ENCODE measurements around the gene SP100. TPM values are rescaled to one million over a fixed set of nuclear protein-coding genes. Genes with fewer than 3 reads are reported as not detected.
A peak's percentile ranks its signal among the peaks of the same experiment; 100 is the strongest.
"Not testable (repeated sequence)": the region's sequence is repeated elsewhere in the genome, so short reads cannot be mapped to it uniquely, and the experiment has no call there.

Gene SP100
- total RNA-seq, 4 donors from 2014 or later: 75.5 to 223 (median 118) TPM

- DNase-seq (ENCODE audit: low spot score): no peak
- TF ChIP-seq, protein P1, sequence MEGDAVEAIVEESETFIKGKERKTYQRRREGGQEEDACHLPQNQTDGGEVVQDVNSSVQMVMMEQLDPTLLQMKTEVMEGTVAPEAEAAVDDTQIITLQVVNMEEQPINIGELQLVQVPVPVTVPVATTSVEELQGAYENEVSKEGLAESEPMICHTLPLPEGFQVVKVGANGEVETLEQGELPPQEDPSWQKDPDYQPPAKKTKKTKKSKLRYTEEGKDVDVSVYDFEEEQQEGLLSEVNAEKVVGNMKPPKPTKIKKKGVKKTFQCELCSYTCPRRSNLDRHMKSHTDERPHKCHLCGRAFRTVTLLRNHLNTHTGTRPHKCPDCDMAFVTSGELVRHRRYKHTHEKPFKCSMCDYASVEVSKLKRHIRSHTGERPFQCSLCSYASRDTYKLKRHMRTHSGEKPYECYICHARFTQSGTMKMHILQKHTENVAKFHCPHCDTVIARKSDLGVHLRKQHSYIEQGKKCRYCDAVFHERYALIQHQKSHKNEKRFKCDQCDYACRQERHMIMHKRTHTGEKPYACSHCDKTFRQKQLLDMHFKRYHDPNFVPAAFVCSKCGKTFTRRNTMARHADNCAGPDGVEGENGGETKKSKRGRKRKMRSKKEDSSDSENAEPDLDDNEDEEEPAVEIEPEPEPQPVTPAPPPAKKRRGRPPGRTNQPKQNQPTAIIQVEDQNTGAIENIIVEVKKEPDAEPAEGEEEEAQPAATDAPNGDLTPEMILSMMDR (IDR thresholded peaks at IDR 0.05): no peak
- no peak for ATAC-seq (ENCODE audit: low FRiP score)
Measured at GRCh38 chr2:230400454-230400853, 15.5 kb upstream of the SP100 start.

GRCh38 chr2:230401026-230401425 lies 15.0 kb upstream of the SP100 start:
- DNase-seq (ENCODE audit: low spot score): not testable (repeated sequence)

DNA sequence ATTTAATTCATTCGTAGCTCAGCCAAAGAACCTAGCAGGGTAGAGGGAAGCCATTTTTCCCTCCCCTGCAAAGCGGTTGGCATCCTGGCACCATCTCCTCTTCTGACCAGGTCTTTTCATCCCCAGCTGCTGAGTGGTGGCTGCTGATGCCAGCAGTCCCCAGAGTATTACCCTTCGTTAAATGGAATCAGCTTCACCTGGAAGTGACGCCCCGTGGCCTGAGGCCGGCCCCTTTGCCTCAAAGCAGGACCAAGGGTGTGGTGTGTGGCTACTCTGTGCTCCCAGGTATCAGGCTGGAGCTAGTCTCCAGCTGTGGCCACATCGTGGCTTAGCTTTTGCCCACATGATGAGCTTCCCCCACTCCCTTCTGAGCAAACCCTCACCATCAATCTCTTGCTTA lies 12.3 kb upstream of the SP100 start:
- ATAC-seq (ENCODE audit: low FRiP score) (no peak), DNase-seq (ENCODE audit: low spot score) (no peak)
- TF ChIP-seq, protein P1 (IDR thresholded peaks at IDR 0.05): no peak

More at GRCh38 chr2:230401026-230401425, 15.0 kb upstream of the SP100 start:
- ATAC-seq (ENCODE audit: low FRiP score): not testable (repeated sequence)

DNA sequence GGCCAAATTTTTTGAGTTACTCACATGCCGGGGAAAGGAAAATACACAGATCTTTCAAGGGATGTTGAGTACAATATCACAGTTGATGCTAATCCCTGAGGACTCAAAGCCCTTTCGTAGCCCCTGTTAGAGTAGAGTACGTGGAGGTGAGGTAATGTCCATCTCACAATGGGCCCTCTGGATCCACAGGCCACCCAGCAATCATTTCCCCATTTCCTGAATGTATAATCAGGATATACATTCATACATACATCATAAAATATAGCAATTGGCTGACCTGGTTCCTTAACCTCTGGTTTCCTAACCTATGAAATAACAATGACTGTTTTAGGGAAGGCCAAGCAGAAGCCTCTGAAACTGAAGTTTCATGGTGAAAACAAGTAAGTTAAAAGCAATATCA lies 10.2 kb upstream of the SP100 start:
- no peak for ATAC-seq (ENCODE audit: low FRiP score)
- TF ChIP-seq, protein P1 (IDR thresholded peaks at IDR 0.05): no peak
- no peak for DNase-seq (ENCODE audit: low spot score)

- ATAC-seq (ENCODE audit: low FRiP score): peak; percentile 13
- no peak for DNase-seq (ENCODE audit: low spot score)
- TF ChIP-seq, protein P1 (IDR thresholded peaks at IDR 0.05): no peak
Measured at GRCh38 chr2:230408244-230408842, 7.7 kb upstream of the SP100 start.

GRCh38 chr2:230409316-230409715 lies 6.7 kb upstream of the SP100 start:
- ATAC-seq (ENCODE audit: low FRiP score); DNase-seq (ENCODE audit: low spot score): not testable (repeated sequence)

- TF ChIP-seq, protein P1 (IDR thresholded peaks at IDR 0.05): no peak
- no peak for DNase-seq (ENCODE audit: low spot score)
- no peak for ATAC-seq (ENCODE audit: low FRiP score)
Measured at GRCh38 chr2:230410263-230410662, 5.7 kb upstream of the SP100 start.

DNA sequence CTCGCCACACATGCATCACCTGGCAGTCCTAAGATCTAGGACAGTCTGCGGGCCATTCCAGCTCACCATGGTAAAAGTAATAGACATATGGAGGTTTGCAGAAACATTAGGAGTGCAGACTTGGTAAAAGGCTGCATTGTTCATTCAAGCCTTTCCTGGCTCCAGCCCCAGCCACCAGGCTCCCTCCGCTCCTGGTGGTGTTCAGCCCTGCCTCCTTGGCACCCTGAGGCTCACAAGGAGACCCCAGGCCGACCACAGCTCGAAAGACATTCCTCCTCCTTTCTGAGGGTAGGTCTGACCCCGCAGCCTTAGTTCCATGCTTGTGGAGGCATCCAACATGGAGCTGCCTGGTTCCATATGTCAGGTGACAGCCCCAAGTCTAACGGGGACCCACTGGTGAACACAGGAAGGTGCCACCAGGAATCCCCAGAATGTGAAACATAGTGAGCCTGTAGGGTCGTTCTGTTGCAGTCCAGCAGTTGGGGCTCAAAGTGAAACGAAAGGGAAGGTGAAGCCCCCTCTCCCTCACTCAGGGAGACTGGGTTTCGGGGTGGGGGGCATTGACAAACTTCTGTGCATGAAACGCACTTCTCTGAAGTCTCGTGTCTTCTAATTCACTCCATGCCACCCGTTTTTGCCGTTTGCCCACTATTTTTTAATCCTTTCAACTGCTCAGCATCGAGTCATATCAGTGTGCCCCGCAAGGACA lies 5.0 kb upstream of the SP100 start:
- ATAC-seq (ENCODE audit: low FRiP score): no peak
- no peak for DNase-seq (ENCODE audit: low spot score)
- TF ChIP-seq, protein P1 (IDR thresholded peaks at IDR 0.05): no peak
